HG03095 (cell line): Measurements from ENCODE around the gene NFIA.

Experiments used
- ATAC-seq: cut with Tn5 transposase; IDR thresholded peaks from one replicate; pipeline ENCODE4 v1.9.1; 2021; ENCODE audit warnings: moderate library complexity; ENCODE audit not compliant: unreplicated experiment

NFIA gene

DNA sequence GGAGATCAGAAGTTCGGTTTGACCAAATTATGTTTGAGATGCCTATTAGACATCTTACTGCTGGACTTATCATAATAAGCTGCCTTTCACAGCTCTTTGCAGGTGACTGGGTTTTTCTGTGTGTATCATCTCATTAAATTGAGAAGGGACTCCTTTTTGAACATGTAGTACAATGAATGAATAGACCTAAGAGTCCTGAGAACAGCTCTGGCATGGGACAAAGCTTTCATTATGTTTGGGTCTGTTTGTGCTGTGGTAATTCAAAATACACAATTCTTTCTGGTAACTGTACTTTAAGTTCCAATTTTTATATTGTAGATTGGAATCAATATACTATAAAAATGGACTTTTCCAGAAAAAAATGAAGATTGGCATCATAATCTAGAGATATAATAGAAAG lies 330.2 kb downstream of the NFIA start:
- no peak for ATAC-seq

DNA sequence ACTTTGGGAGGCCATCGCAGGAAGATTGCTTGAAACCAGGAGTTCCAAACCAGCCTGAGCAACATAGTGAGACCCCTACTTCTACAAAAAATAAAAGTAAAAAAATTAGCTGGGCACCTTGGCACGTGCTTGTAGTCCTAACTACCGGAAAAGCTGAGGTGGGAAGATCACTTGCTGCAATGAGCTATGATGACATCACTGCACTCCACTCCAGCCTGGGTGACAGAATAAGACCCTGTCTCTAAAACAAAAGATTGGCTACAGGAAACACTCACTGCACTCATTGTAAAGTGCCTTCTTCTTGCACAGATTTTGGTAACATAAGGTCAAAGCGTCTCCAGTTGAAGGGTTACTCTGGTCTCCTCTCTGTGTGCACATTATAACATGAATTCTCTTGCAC lies 336.8 kb downstream of the NFIA start:
- ATAC-seq = no peak

DNA sequence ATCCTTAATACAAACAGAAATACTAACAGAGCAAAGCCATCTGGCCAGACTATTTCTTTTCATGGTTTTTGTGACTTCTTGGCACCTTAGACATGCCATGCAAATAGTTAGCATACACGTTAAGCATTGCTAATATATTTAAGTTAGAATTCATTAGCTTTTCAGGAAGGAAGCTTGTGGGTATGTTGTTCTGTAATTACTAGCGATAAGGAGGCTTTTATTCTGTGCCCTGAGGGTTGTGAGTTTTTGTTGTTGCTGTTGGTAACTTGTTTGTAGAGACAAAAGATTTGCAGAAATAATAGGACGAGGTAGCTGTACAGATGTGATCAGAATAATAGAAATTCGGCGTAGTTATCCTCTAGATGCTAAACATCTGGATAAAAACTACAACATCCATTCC lies 337.3 kb downstream of the NFIA start:
- no peak for ATAC-seq

DNA sequence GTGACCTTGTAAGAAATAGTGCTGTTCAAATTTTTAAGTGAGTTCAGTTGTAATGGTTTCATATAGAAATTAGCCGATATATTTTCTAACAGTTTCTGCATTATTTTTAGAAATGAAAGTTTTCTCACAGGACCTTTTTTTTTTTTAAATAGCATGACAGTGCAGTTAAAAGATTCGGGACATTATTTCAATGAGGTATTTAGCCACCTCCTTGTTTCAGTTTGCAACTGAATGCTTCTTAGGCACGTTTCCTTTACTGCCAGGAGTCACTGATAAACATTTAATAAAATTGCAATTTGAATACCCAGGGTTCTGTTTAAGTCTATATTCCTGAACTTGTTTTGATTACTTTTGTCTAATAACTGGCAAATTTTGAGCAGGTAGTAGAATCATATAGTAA lies 337.9 kb downstream of the NFIA start:
- no peak for ATAC-seq

DNA sequence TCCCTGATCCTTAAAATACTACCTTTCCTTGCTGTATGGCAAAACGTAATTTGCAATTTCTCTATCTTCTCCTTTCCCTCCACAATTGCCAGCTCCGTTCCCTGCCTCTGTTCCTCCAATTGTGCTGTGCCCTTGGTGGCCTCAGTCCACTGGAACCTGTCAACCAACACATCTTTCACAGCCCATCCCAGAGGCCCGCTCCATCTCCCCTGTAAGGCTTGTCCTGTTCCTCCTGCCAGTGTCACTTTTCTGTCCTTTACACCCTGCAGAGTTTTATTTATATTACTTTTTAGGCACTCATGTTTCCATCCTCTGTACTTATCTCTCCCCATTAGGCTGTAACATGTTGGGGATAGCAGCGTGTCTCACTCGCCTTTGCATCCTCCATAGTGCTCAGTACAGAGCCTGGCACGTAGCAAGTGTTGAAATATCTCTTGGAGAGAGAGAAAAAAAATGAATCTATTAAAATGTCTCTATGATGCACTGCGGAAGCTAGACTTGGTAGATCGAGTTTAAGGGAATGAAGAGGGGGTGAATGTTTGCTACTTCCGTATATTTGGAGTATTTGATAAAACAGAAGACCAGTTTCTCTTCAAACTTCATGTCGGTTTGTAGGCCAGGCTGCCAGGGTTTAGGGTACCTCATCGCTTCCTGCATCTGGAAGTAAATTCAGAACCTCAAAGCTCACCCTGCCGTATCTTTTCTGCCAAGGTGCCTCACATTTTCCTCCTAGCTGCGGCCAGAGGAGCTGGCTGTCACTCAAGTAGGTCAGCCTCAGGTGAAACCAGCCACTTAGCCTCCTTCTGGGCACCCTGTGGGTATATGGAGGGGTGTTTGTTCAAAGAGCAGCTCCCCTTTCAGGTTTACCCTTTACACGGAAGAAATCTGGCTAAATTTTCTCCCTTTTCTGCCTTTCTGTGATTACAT lies 338.8 kb downstream of the NFIA start:
- no peak for ATAC-seq

DNA sequence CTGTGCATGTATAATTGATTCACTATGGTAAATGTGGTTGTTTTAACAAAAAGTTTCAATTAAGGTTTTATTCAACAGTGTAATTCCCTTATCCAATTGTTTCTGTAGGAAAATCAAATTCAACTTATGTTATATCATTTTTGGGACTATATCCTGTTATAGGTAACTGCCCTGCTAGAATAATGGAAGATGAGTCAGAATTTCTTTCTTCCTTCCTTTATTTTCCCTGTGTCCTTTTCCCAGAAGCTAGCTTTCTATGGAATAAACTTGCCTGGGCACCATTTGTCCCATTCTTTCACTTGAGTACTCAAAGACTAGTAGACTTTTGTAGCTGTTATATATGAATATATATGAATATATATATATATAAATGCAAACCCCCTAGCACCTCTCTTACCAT lies 341.3 kb downstream of the NFIA start:
- ATAC-seq = no peak

DNA sequence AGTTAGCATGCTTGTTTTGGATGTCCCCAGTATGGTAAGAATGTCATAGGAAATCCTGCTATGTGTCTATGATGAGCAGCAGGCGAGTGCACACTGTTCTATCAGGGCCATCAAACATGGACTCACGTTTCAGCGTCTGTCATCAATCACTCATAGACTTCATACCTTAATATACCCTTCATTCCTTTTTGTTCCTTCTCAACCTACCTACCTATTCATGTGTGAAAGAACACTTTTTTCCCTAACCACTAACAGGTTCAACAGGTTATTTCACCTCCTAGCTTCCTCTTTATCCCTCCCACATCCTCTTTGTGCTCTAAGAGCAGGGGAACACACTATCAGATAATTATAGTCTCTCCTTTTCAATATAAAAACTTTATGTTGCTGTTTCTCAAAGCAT lies 342.0 kb downstream of the NFIA start:
- no peak for ATAC-seq

DNA sequence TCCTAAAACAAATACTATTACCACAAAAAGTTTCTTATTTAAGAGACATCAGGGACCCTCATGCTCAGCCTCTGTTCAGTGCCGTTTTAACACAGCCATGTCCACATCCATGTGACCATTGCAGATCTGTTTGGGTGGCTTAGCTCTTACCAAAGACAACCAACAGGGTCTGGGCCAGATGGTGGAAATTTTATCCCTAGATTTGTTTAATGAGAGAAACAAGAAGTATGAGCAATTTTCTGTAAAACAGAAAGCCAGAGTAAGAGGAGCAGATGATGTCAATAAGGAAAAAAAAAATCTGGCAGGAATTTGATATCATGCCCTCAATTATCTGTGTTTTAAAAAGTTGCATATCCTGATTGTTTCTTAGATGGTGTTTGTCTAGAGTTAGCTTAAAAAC lies 342.7 kb downstream of the NFIA start:
- ATAC-seq = no peak

DNA sequence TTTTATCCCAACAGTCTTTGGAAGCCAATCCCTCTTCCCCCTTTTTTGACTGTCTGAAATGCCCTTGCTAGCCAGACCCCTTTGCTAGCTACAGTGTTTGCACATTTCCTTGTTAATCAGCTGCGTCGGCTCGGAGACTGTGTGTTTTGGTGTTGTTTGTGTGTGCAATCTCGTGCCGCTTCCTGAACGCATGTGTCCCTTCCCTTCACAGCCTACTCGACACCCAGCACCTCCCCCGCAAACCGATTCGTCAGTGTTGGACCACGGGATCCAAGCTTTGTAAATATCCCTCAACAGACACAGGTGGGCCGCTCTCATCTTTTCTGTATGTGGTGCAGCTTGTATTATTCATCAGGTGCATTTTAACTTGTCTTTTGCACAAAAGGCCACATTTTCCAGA lies 343.9 kb downstream of the NFIA start:
- ATAC-seq = no peak

DNA sequence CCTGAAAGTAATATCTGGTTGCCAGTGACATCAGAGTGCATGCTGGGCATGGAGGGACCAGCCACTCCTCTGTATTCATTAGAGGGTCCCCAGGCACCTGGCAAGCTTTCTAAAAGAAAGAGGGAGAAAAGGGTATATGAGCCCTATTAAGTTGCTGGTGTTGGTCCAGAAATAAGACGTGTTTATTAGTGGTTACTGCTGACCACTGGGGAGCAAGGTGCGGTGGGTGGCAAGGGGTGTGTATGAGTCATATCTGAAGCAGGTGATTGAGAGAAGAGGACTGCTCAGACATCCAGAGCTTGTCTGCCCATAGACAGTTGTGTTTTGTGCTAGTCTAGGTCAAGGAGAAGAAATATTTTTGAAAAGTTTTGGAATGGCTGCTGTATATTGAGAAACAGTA lies 344.5 kb downstream of the NFIA start:
- no peak for ATAC-seq

DNA sequence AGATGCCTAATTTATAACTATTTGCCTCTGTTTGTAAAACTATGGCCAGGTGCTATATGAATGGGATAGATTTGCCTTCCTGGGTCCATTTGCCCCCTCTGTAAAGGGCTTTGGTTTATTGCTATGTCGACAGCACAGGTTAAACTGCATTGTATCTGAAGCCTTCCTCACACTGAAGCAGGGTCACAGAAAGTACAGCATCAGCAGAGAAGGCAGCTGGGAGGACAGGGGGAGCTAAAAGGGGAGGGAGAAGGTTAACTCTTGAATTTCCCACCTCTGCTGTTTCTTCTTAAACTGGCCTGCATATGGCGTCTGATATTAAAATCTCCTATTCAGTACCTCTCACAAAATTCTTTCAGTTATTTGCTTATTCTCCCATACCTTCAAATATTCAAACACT lies 345.1 kb downstream of the NFIA start:
- ATAC-seq = no peak

DNA sequence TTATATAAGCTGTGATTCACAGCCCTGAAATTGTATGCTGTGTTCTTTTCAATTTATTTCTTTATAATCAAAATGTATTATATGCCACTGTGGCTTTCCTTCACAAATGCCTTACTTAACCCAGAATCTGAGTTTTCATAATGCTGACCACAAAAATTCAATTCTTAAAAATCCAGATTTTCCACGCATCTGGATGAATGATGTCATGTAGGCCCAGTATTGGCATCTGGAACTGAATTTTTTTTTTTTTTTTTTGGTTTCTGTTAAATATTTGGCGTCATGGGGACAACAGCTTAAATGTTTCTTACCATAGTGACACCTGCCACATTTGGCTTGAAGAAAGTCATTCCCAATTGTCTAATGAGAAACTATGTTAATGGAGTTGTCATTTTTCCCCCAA lies 345.8 kb downstream of the NFIA start:
- no peak for ATAC-seq

DNA sequence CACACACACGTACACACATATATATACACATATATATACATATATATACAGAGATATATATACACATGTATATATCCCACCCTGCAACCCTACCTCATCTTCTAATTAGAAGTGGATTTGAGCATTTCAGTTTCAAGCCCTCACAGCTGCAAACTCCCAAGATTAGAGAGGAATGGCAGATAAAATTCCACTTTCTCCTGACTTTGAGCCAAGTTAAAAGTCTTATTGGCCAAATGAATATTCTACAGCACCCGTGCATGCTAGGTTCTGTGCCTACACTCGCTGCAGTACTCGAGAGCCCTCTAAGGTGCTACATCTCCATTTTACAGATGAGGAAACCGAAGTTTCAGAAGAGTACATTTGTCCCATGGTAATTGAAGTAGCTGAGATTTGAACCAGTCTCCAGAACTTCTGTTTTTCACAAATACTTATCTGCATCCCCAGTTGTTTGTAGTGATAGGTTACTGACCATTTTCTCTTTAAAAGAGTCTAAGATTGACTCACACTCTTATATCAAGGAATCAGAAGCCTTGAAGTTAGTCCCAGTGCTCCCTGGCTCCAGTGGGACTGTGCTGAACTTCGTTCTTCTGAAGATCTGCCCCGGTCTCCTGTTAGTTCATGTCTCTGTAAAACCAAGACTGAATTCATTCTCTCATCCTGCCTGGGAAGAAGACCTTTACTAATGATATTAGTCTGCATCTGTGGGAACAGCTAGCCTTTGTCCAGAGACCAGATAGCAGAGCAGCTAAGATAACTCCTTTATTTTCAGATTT lies 350.4 kb downstream of the NFIA start:
- no peak for ATAC-seq

DNA sequence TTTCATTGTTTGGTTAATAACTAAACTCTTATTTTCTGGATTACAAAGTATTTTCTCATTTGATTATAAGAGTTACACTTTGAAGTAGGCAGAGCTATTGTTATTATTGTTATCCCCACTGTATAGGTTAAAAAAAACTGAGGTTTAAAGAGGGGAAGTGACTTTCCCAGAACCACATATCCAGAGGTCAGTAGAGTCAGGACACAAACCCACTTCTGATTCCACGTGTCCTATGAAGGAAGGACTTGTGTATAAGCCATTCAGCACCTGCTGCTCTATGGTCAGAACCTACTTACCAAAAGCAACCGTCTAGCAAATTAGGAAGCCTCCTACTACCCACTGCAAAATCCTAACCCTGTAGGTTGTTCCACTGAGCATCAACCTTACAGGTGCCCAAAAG lies 351.3 kb downstream of the NFIA start:
- no peak for ATAC-seq

DNA sequence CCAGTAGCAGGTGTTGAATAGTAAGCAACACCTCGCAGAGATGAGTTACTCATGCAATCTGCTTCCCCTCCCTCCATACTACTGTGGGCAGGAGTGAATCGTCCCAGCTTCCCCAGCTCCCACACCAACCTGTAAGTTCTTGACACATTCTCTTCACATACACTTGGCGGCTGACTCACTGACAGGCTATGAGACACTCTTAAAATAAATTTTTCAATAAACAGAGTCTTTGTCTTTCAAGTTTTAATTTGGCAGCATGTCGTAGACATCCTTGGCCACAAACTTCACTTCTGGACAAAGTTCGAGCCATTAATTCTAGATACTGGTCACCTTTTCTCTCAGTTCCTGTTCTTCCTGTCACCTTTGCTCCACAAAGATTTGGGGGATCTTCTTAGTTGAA lies 351.9 kb downstream of the NFIA start:
- ATAC-seq = no peak

DNA sequence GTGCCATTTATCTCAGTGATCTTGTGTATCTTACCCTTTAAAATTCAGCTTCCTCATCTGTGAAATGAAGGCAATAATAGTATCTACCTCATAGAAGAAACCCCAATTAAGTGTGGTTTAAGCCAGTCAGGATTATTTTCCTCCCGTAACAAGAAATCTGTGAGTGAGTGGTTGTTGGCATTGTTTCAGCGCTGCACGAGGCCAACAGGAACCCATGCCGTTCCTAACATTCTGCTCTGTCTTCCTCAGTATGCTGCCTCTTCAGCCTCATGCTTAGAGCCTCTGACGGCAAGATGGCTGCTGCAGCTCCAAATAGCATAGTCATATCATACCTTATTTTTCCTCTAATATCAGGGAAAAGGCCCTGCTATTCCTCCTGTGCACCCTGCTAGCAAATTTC lies 352.9 kb downstream of the NFIA start:
- ATAC-seq = no peak

DNA sequence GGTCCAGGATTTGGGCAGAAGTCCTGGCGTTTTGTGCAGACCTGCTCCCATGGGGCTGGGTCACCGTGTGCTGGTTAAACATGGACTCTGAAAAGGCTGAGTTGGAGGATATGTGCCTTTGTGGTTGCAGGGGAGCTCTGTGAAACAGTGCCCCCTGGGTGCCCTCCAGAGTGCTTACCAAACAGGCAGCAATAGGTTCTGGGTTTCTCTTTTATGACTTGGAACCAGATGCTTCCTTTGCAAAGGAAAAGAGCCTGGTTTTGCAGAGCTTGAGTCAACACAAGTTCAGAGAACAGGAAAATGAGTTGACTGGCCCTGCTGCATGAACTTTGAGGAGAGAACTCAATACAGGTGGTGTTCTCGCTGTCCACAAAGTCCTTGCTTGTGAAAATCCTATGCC lies 353.7 kb downstream of the NFIA start:
- no peak for ATAC-seq

DNA sequence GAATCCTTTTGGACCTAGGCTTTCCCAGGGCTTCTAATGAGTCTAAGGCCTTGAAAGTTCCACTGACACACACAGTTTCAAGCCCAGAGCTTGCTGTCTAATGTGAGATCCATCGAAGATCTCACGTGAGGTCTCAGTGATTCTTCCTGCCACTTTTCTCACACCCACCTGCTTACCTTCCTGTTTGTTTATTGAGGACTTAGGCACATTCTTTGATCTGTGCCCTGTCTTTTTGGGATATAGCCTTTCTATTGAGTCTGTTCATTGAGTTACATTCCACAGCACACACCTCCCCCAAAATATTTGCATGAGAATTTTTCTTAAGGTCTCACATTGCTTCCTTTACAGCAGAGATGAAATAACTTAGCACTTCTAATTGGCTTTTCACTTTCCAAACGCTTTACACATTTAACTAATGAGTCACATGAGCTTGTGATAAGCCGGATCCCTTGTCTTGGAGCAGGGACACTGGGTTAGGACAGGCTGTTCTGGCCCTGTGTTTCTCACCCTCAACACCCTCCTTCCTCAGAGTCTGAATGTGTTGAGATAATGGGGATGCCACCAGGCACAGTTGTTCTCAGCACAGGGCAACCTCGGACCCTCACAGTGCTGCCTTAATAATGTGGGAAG lies 354.2 kb downstream of the NFIA start:
- ATAC-seq = no peak

DNA sequence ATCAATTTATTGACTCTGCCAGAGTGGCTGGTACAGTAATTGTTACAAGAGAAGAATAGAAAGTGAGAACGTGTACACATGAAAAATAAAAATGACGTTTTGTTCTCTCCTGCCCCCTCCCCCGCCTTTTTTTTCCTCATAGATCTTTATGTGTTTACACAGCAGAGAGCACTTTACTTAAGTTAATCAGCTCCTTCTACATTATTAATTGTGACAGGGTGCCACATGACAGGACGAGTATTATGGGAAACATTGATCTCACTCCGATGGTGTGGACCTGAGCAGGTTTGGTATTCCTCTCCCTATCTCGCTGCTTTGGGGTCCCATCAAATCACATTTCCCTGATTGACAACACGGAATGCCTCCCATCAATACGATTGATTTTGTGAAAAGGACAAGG lies 356.9 kb downstream of the NFIA start:
- no peak for ATAC-seq

DNA sequence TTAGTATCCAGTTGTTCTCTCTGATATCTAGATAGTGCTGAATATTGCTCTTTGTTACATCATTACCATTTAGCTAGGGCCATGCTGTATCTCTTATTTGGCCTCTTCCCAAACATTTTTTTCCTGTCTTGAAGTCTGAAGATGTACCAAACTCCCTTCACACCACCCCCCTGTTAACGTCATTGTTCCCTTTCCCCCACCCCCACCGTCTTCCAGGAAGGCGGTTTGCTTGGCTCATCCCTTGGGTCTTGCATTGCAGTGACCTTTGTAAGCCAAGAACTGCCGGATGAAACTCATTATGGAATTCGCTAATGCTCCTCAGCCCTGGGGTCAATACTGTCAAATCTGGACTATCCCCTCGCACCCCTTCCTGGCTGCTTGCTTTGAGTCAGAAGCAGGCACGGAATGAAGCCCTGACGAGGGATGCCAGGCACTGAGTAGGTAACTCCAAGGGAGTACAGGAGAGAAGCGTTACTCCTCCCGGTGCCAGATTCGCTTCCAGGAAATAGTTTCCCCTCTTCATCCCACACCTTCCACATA lies 359.4 kb downstream of the NFIA start:
- no peak for ATAC-seq

DNA sequence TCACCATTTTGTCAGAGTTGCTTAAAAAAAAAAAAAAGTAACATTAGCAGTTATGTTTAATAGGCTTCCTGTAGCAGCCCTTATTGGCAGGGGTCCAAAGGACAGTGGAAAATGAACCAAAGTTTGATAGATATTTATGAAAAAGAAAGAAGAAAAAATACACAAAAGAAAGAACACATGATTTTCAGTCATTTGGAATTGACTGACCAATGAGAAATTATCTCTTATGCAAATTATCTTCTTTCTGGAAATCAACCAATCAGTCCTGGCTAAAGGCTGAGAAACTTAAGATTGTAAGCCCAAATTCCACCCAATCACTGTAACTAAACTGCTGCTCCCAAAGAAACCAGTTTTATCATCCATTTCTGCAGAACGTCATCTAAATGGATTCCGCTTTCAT lies 360.2 kb downstream of the NFIA start:
- no peak for ATAC-seq

DNA sequence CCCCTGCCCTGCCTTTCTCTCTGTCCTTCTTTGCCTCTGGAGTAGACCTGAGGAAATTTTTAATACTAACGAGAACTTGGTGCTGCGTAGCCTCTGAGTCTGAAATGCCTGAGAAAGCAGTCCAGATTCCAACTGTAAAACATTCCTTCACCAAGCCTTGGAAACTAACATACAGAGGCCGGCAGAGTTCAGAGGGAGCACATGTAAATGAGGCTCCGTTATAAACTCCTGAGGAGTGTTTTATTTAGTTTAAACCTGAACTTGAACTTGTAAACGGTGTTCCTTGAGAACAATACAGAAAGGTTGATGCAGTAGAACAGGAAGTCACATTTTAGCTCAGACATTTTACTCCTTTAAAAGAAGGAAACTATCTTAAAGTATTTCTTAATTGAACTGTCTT lies 361.9 kb downstream of the NFIA start:
- no peak for ATAC-seq
